Gastrocnemius medialis (tissue), 4 donors: ENCODE measurements around the gene ACSL6.

Source experiments
- CTCF ChIP-seq, 5 experiments: fragments of 450-650 bp in 3 of 5; fragments of 200-600 bp in 2 of 5; sonication (generic) in 2 of 5; IDR thresholded peaks in 4 of 5; conservative IDR thresholded peaks in 1 of 5; 1 replicate in 4 of 5; 2 replicates in 1 of 5; pipeline ENCODE4 v1.5.1; 2016 to 2019; ENCODE audit warnings: antibody characterized with exemption in 5 of 5, mild to moderate bottlenecking in 3 of 5, moderate library complexity in 3 of 5
- POLR2A ChIP-seq, 2 donors: fragments of 450-650 bp; IDR thresholded peaks; one replicate each; pipeline ENCODE4 v1.6.1; 2017; ENCODE audit warnings: antibody characterized with exemption in 2 of 2, mild to moderate bottlenecking in 2 of 2, moderate library complexity in 2 of 2

GRCh38 chr5:131994090-131994489 lies 17.4 kb downstream of the ACSL6 start:
- TF ChIP-seq CTCF (IDR thresholded peaks at IDR 0.05 in 4 of 5, conservative IDR thresholded peaks at IDR 0.05 in 1 of 5) (no peak), POLR2A (IDR thresholded peaks at IDR 0.05) (no peak)
